SK-N-SH (cell line): Measurements from ENCODE around the gene DPF3.

Source experiments
- CTCF ChIP-seq: fragments of 200-600 bp; sonication (generic); IDR thresholded peaks from 2 replicates; pipeline ENCODE4 v1.6.1; 2017; ENCODE audit warnings: antibody characterized with exemption, mild to moderate bottlenecking, moderate library complexity
- EZH2phosphoT487 ChIP-seq: fragments of 200-600 bp; sonication (generic); IDR thresholded peaks from 2 replicates; pipeline ENCODE4 v1.6.1; 2017; ENCODE audit warnings: low read depth, mixed run types, mild to moderate bottlenecking, antibody characterized with exemption, moderate library complexity, borderline replicate concordance
- MEF2A ChIP-seq: IDR thresholded peaks from 2 replicates; pipeline ENCODE4 v1.4.0; 2012; ENCODE audit warnings: low read depth, borderline replicate concordance

DNA sequence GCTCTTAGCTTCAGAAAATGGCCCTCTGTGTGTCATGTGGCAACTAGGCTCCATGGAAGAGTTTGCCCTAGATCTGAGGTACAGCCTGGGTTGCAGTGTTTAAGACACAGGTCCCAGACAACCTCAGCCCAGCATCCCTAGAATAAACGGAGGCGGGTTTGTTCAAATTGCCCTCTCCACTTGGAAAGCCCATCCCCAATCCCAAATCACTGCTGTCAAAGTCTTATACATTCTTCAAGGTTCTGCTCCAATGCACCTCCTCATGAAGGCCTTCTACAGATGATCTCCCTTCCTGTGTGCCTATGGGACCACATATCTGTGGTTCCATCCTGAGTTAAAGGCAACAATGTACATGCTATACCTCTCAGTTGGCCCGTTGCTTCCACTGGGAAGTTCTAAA lies 289.8 kb downstream of the DPF3 start:
- TF ChIP-seq EZH2phosphoT487 (no peak), CTCF (no peak), MEF2A (no peak)
